Small intestine (tissue), 7 donors: ENCODE results near the gene CCNF. TPM values are rescaled to one million over a fixed set of nuclear protein-coding genes. Genes with fewer than 3 reads are reported as not detected.

ENCODE experiments used
- DNase-seq, 2 donors: peaks; one replicate each; pipeline versions ENCODE4 v3.0.0 to v3.0.0-alpha.2; 2013
- FAIRE-seq: peaks from 2 replicates; lab custom pipeline; 2012; peaks lifted over from hg19 to GRCh38; lab: Jason Lieb, UNC
- H3K27ac ChIP-seq, 3 donors: one replicate each; pipeline ENCODE4 v1.5.1; 2013; ENCODE audit warnings: low read length in 2 of 3, mild to moderate bottlenecking in 2 of 3, control low read depth in 1 of 3, inconsistent platforms in 1 of 3, low read depth in 1 of 3, moderate library complexity in 1 of 3
- H3K27me3 ChIP-seq, 3 donors: one replicate each; pipeline ENCODE4 v1.6.1; 2013; ENCODE audit warnings: low read length in 3 of 3, inconsistent platforms in 1 of 3; ENCODE audit not compliant: control insufficient read depth in 3 of 3, insufficient read depth in 3 of 3
- H3K36me3 ChIP-seq, 3 donors: one replicate each; pipeline ENCODE4 v1.6.1; 2013; ENCODE audit warnings: low read length in 3 of 3, inconsistent platforms in 1 of 3, low read depth in 1 of 3, mild to moderate bottlenecking in 1 of 3, moderate library complexity in 1 of 3; ENCODE audit not compliant: control insufficient read depth in 3 of 3, insufficient read depth in 2 of 3
- H3K4me1 ChIP-seq, 3 donors: one replicate each; pipeline ENCODE4 v1.6.1; 2013; ENCODE audit warnings: low read length in 2 of 3, inconsistent platforms in 1 of 3, low read depth in 1 of 3, mild to moderate bottlenecking in 1 of 3, moderate library complexity in 1 of 3; ENCODE audit not compliant: control insufficient read depth in 3 of 3, insufficient read depth in 2 of 3
- H3K4me3 ChIP-seq, 3 donors: one replicate each; pipeline ENCODE4 v1.5.1; 2013; ENCODE audit warnings: low read length in 3 of 3, control low read depth in 1 of 3, inconsistent platforms in 1 of 3, low read depth in 1 of 3, mild to moderate bottlenecking in 1 of 3, moderate library complexity in 1 of 3
- H3K9me3 ChIP-seq, 2 donors: one replicate each; pipeline ENCODE4 v1.6.1; 2013; ENCODE audit warnings: low read depth in 1 of 2, low read length in 1 of 2; ENCODE audit not compliant: control insufficient read depth in 2 of 2, insufficient read depth in 1 of 2
- WGBS, 3 donors: extraction: QIAGEN DNeasy Blood & Tissue Kit; methylation state at CpG; one replicate each; pipeline ENCODE4 v1.1.7; 2013; 5-methylcytosine and 5-hydroxymethylcytosine counted together
- polyA plus RNA-seq, 4 donors: library from polyadenylated mRNA; stranded (reverse) in 3 of 4; unstranded in 1 of 4; fragments of 200-250 nt in 3 of 4; fragments of 120-200 nt in 1 of 4; gene quantifications; one replicate each; pipeline versions ENCODE4 v1.2.1 to v1.2.3, GENCODE V29; 2013
- donor health status: healthy with polysubstance abuse.
- donor health status: control.
- donor health status: control.
- donor health status: Bipolar disorder and iron deficiency.
- donor health status: healthy.

CCNF gene
- polyA plus RNA-seq, 4 donors: 0.89 to 12.4 (median 3.8) TPM

GRCh38 chr16:2507052-2507659 is 77.9 kb downstream of the CCNF start:
- no peaks in the 10 kb centered on the region for H3K9me3 ChIP-seq
- no peak for FAIRE-seq
- peaks cover 0 to 24% (median 0%) of the 10 kb centered on the region in 3 donors for H3K36me3 ChIP-seq
- H3K27ac ChIP-seq: peak overlapping the region in 1 of 3 donors; percentile 80
- 75 to 84% (median 78%) methylated on average over 13 to 14 of the region's 14 CpGs for WGBS, 3 donors
- H3K27me3 ChIP-seq: no peaks in the 10 kb centered on the region
- peaks cover 0 to 22% (median 0%) of the 10 kb centered on the region in 3 donors for H3K4me1 ChIP-seq
- no peak for DNase-seq
- H3K4me3 ChIP-seq: no peak overlapping the region

- FAIRE-seq (no peak), DNase-seq (no peak)
- no peaks in the 10 kb centered on the region for H3K27me3 ChIP-seq
Observed at GRCh38 chr16:2507665-2508064, 78.4 kb downstream of the CCNF start.

More at GRCh38 chr16:2507665-2508064, 78.4 kb downstream of the CCNF start:
- H3K4me1 ChIP-seq: peaks cover 0 to 23% (median 0%) of the 10 kb centered on the region in 3 donors
- peaks cover 0 to 19% (median 0%) of the 10 kb centered on the region in 3 donors for H3K36me3 ChIP-seq
- no peak overlapping the region for H3K4me3 ChIP-seq
- WGBS, 3 donors: 85 to 93% (median 93%) methylated on average over 9 to 11 of the region's 11 CpGs
- H3K9me3 ChIP-seq: no peaks in the 10 kb centered on the region
- H3K27ac ChIP-seq: peak overlapping the region in 1 of 3 donors; percentile 80

Other genes with a start within 250 kb of the CCNF start
- 1 to 10 TPM in 1 of 4 donors, under 1 TPM in 3; 0.27 to 1.1 (median 0.51) TPM for gene CASKIN1, start 232.8 kb upstream of the CCNF start, polyA plus RNA-seq
- 10 to 100 TPM; 41.5 to 68.7 (median 62.7) TPM for gene MLST8, start 224.0 kb upstream of the CCNF start, polyA plus RNA-seq
- gene BRICD5, start 218.6 kb upstream of the CCNF start, polyA plus RNA-seq: 10 to 100 TPM in 1 of 4 donors, 1 to 10 TPM in 3; 1.6 to 84.1 (median 8.6) TPM
- 10 to 100 TPM; 11.1 to 16.2 (median 13.4) TPM for gene PGP, start 214.6 kb upstream of the CCNF start, polyA plus RNA-seq
- 10 to 100 TPM; 16.5 to 37.1 (median 22.8) TPM for gene E4F1, start 205.9 kb upstream of the CCNF start, polyA plus RNA-seq
- 1 to 10 TPM in 2 of 4 donors, under 1 TPM in 2; 0.55 to 3.8 (median 1.4) TPM for gene DNASE1L2, start 193.0 kb upstream of the CCNF start, polyA plus RNA-seq
- gene ECI1, start 177.9 kb upstream of the CCNF start, polyA plus RNA-seq: 100 to 1,000 TPM in 3 of 4 donors, 10 to 100 TPM in 1; 86.1 to 246 (median 166) TPM
- 100 to 1,000 TPM in 3 of 4 donors, 10 to 100 TPM in 1; 91.7 to 166 (median 138) TPM for gene RNPS1, start 161.3 kb upstream of the CCNF start, polyA plus RNA-seq
- gene ABCA3, start 88.7 kb upstream of the CCNF start, polyA plus RNA-seq: 1 to 10 TPM; 1.1 to 4.7 (median 1.8) TPM
- 1 to 10 TPM in 3 of 4 donors, under 1 TPM in 1; 0.67 to 7.7 (median 3.0) TPM for gene TEDC2, start 30.7 kb downstream of the CCNF start, polyA plus RNA-seq
- gene NTN3, start 41.9 kb downstream of the CCNF start, polyA plus RNA-seq: under 1 TPM in 2 of 4 donors, not detected in 2; 0.04 to 0.74 TPM
- gene TBC1D24, start 45.7 kb downstream of the CCNF start, polyA plus RNA-seq: 10 to 100 TPM in 1 of 4 donors, 1 to 10 TPM in 2, under 1 TPM in 1; 0.81 to 12.6 (median 3.2) TPM
- 100 to 1,000 TPM in 2 of 4 donors, 10 to 100 TPM in 2; 74.5 to 298 (median 143) TPM for gene ATP6V0C, start 84.5 kb downstream of the CCNF start, polyA plus RNA-seq
- gene AMDHD2, start 90.9 kb downstream of the CCNF start, polyA plus RNA-seq: 100 to 1,000 TPM in 1 of 4 donors, 10 to 100 TPM in 3; 26.7 to 120 (median 36.0) TPM
- 10 to 100 TPM in 1 of 4 donors, 1 to 10 TPM in 1, under 1 TPM in 2; 0.66 to 23.1 (median 1.1) TPM for gene CEMP1, start 102.0 kb downstream of the CCNF start, polyA plus RNA-seq
- 10 to 100 TPM; 22.2 to 48.9 (median 32.2) TPM for gene PDPK1, start 108.6 kb downstream of the CCNF start, polyA plus RNA-seq